ENCODE data around the gene SMIM15.

SMIM15 gene

GRCh38 chr5:61142391-61142790 lies 19.9 kb downstream of the SMIM15 start (continued):
- no peak for TF ChIP-seq ZNF19 (tag by site-specific recombination; IDR thresholded peaks at IDR 0.05; ENCODE audit: low read depth)
- no peak for TF ChIP-seq MEIS1 (CRISPR knock-in tag; IDR thresholded peaks at IDR 0.05; ENCODE audit: borderline replicate concordance)
- TF ChIP-seq ZNF544 (tag by site-specific recombination; IDR thresholded peaks at IDR 0.05): no peak
- TF ChIP-seq WT1 (tag by site-specific recombination; IDR thresholded peaks at IDR 0.05): no peak
- no peak for TF ChIP-seq ZSCAN4 (tag by site-specific recombination; IDR thresholded peaks at IDR 0.05)
- TF ChIP-seq CTCF (tag by site-specific recombination; IDR thresholded peaks at IDR 0.05): no peak
- no peak for TF ChIP-seq KLF1 (tag by site-specific recombination; IDR thresholded peaks at IDR 0.05)
- TF ChIP-seq SETDB1 (IDR thresholded peaks at IDR 0.05; ENCODE audit: insufficient read length, low read length): no peak
- TF ChIP-seq ZFP41 (tag by site-specific recombination; IDR thresholded peaks at IDR 0.05; ENCODE audit: borderline replicate concordance): no peak
- TF ChIP-seq ZNF302 (tag by site-specific recombination; IDR thresholded peaks at IDR 0.05; ENCODE audit: low read depth): no peak
- no peak for TF ChIP-seq YY2 (tag by site-specific recombination; IDR thresholded peaks at IDR 0.05)
- no peak for TF ChIP-seq ZNF548 (tag by site-specific recombination; IDR thresholded peaks at IDR 0.05)
- TF ChIP-seq ZSCAN5A (tag by site-specific recombination; IDR thresholded peaks at IDR 0.05): no peak
- no peak for TF ChIP-seq IKZF3 (tag by site-specific recombination; IDR thresholded peaks at IDR 0.05)
- TF ChIP-seq ZNF221 (tag by site-specific recombination; IDR thresholded peaks at IDR 0.05; ENCODE audit: borderline replicate concordance): no peak

- H3K36me3 ChIP-seq (ENCODE audit: control insufficient read depth in 2 of 2, insufficient read depth in 1 of 2, low read length in 2 of 2): no peaks in the 10 kb centered on the region
- no peak overlapping the region for H3K4me3 ChIP-seq (ENCODE audit: low read depth, low read length)
- TF ChIP-seq ZNF266 (tag by site-specific recombination; IDR thresholded peaks at IDR 0.05; ENCODE audit: low read depth): no peak
- no peak for TF ChIP-seq HIC1 (tag by site-specific recombination; IDR thresholded peaks at IDR 0.05)
- no peak for TF ChIP-seq YY1 (tag by site-specific recombination; IDR thresholded peaks at IDR 0.05)
- TF ChIP-seq ZNF2 (tag by site-specific recombination; IDR thresholded peaks at IDR 0.05): no peak
- no peak for TF ChIP-seq ZNF169 (tag by site-specific recombination; IDR thresholded peaks at IDR 0.05)
- TF ChIP-seq ZNF211 (tag by site-specific recombination; IDR thresholded peaks at IDR 0.05; ENCODE audit: low read depth): no peak
- no peak for TF ChIP-seq ZNF830 (tag by site-specific recombination; IDR thresholded peaks at IDR 0.05; ENCODE audit: low read depth)
- TF ChIP-seq ZBTB11 (tag by site-specific recombination; conservative IDR thresholded peaks at IDR 0.05; ENCODE audit: low read depth): no peak
- POLR2A ChIA-PET: no interaction called here
- H3K9me3 ChIP-seq (ENCODE audit: control insufficient read depth, insufficient read depth, low read depth, low read length): no peaks in the 10 kb centered on the region
- CTCF ChIA-PET: interaction anchor here (1.1 kb wide), 1 partner anchor 9 kb away, joined by 4 read pairs; no protein-coding TSS in a partner anchor
- no peak overlapping the region for H3K27ac ChIP-seq (ENCODE audit: extremely low read depth, low read depth, low read length)
- no peaks in the 10 kb centered on the region for H3K4me1 ChIP-seq (ENCODE audit: control insufficient read depth, insufficient read depth, low read length)
These were observed 20.5 kb downstream of the SMIM15 start for GRCh38 chr5:61141801-61142200.

Measured in HEK293 (cell line).